ENCODE results near the gene APOH. TPM values are rescaled to one million over a fixed set of nuclear protein-coding genes. Genes with fewer than 3 reads are reported as not detected.

Gene APOH
- total and polyA plus RNA-seq, 2 of the 13 experiments (the other 11 are each of a cell fraction or from before 2014, with no cell fraction given), result 4,846 to 5,748 TPM

- TF ChIP-seq ZSCAN5A (CRISPR knock-in tag; IDR thresholded peaks at IDR 0.05; ENCODE audit: borderline replicate concordance), result peak; percentile 38; the same call in 1 of the 2 replicates
- no peak for TF ChIP-seq KDM5A (IDR thresholded peaks at IDR 0.05; ENCODE audit: borderline replicate concordance, low read length)
- TF ChIP-seq ZNF609 (CRISPR knock-in tag; IDR thresholded peaks at IDR 0.05; ENCODE audit: borderline replicate concordance), result 0 out of 2 replicates have a peak, but pooled peaks have one; percentile 37
- TF ChIP-seq ZNF816 (CRISPR knock-in tag; IDR thresholded peaks at IDR 0.05; ENCODE audit: borderline replicate concordance), result no peak
- no peak for TF ChIP-seq ONECUT2 (CRISPR knock-in tag; IDR thresholded peaks at IDR 0.05)
- no peak for TF ChIP-seq MAFG (CRISPR knock-in tag; IDR thresholded peaks at IDR 0.05)
- no peak for TF ChIP-seq ZNF235 (CRISPR knock-in tag; IDR thresholded peaks at IDR 0.05; ENCODE audit: borderline replicate concordance)
- no peak for TF ChIP-seq FOXC1 (CRISPR knock-in tag; IDR thresholded peaks at IDR 0.05; ENCODE audit: borderline replicate concordance)
- TF ChIP-seq ZNF460 (CRISPR knock-in tag; IDR thresholded peaks at IDR 0.05; ENCODE audit: borderline replicate concordance), result no peak
- TF ChIP-seq ZHX1 (CRISPR knock-in tag; IDR thresholded peaks at IDR 0.05; ENCODE audit: low read depth), result no peak
- TF ChIP-seq SP1 (IDR thresholded peaks at IDR 0.05), result no peak
- no peak for TF ChIP-seq SP1 (CRISPR knock-in tag; IDR thresholded peaks at IDR 0.05)
- no peak for TF ChIP-seq NONO (IDR thresholded peaks at IDR 0.05)
- TF ChIP-seq NONO (CRISPR knock-in tag; conservative IDR thresholded peaks at IDR 0.05), result peak; percentile 62; the same call in 1 of the 2 replicates
- TF ChIP-seq ZFY (CRISPR knock-in tag; IDR thresholded peaks at IDR 0.05), result no peak
- TF ChIP-seq POGK (CRISPR knock-in tag; conservative IDR thresholded peaks at IDR 0.05), result peak; percentile 55; the same call in 1 of the 2 replicates
- 0 out of 2 replicates have a peak, but pooled peaks have one; percentile 38 for TF ChIP-seq ZNF124 (CRISPR knock-in tag; IDR thresholded peaks at IDR 0.05)
- TF ChIP-seq HDAC2 (CRISPR knock-in tag; IDR thresholded peaks at IDR 0.05), result peak; percentile 58; the same call in 1 of the 2 replicates
- TF ChIP-seq MED1 (CRISPR knock-in tag; IDR thresholded peaks at IDR 0.05), result no peak
- TF ChIP-seq ZNF567 (CRISPR knock-in tag; IDR thresholded peaks at IDR 0.05; ENCODE audit: borderline replicate concordance), result 0 out of 2 replicates have a peak, but pooled peaks have one; percentile 50
- no peak for TF ChIP-seq GTF2F1 (IDR thresholded peaks at IDR 0.05; ENCODE audit: low read length)
Observed at GRCh38 chr17:66200685-66201092, 28.5 kb downstream of the APOH start (continued).

All from HepG2 (cell line).